GM03348 (cell line): ENCODE results near the gene SPSB2.
A peak's percentile ranks its signal among the peaks of the same experiment; 100 is the strongest.
"Not testable (repeated sequence)": the region's sequence is repeated elsewhere in the genome, so short reads cannot be mapped to it uniquely, and the experiment has no call there.

ENCODE experiments used
- DNase-seq: peaks from one replicate; pipeline ENCODE4 v3.0.0; 2012; ENCODE audit warnings: low spot score

The SPSB2 gene, protein sequence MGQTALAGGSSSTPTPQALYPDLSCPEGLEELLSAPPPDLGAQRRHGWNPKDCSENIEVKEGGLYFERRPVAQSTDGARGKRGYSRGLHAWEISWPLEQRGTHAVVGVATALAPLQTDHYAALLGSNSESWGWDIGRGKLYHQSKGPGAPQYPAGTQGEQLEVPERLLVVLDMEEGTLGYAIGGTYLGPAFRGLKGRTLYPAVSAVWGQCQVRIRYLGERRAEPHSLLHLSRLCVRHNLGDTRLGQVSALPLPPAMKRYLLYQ

DNA sequence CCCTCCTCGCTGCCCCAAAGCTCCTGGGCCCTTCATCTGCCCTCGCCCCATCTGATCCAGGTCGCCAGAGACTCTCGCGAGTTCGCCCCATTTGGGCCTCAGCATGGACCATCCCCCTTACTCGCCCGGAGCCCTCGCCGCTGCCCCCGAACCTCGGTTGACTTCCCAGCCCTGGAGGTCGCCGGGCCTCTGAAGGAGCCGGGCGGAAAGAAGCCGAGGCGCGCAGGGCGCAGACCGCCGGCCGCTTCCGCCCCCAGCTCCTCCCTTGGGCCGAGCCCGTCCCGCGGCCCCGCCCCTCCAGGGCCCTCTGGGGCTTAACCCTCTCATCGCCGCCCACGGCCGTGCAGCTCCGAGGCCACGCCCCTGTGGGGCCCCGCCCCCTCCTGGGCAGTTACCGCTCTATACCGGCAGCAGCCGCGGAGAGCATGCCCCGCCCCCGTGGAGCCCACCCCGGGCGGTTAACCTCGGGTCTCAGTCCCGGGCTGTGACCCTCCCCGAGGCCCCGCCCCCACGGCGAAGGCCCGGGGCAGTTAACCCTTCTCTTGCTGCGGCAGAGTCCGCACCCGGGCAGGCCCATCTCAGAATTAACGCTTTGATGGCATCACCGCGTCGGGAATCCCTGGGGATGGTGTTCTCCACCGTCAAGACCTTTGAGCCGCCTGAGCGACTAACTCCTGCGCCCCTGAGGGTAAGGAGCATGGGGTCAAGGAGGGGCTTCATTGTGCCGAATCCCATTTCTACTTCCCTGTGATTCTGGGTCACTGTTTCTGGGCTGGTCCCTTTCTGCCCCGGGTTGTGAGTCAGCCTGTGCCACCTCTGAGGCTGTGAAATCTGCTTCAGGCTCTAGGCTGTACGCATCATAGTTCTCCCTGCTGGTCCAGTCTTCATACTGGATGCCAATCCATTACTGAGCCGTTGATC, at the start of gene SPSB2:
SPSB2 (minus strand) TSS at position 210 of the 921 bp plus-strand sequence. CDS start 402 bp downstream, outside the sequence.
- DNase-seq: peak; percentile 98

DNA sequence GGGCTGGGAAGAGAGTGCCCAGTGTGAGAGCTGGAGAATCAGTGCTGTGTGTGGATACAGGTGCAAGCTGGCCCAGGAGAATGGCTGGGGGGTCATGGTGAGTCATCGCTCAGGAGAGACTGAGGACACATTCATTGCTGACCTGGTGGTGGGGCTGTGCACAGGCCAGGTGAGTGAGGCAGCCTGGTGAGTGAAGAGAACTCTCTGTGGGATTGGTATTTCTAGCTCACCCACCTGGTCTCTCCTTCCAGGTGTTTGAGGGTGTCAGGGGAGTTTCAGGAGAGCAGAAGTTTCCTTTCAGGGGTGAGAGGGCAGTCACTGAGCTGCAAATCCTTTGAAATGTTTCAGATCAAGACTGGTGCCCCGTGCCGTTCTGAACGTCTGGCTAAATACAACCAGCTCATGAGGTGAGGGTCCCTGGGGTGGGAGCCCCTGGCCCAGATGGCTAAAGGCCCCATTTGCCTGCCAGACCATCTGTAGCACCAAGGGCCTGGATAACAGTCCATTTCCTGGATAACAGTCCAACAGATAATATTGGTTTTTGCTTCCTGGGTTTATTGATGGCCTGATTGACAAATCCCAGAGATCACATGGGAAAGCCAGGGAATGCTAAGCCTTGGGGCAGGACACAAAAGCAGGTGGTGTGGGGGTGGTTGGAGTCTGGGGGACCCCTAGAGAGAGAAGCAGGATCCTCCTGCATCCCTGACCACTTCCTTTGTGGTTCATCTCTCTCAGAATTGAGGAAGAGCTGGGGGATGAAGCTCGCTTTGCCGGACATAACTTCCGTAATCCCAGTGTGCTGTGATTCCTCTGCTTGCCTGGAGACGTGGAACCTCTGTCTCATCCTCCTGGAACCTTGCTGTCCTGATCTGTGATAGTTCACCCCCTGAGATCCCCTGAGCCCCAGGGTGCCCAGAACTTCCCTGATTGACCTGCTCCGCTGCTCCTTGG, 49.2 kb upstream of the SPSB2 start:
- DNase-seq: no peak

DNA sequence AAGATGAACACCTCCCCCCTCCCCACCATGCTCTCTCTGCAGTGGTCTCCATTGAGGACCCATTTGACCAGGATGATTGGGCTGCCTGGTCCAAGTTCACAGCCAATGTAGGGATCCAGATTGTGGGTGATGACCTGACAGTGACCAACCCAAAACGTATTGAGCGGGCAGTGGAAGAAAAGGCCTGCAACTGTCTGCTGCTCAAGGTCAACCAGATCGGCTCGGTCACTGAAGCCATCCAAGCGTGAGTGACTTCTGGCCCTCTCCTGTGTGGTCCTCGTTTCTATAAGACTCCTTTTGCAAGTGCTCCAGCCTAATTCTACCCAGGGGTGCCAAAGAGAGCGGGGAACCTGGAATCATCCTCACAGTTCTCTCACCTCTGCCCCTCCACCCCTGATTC, 48.4 kb upstream of the SPSB2 start:
- no peak for DNase-seq

DNA sequence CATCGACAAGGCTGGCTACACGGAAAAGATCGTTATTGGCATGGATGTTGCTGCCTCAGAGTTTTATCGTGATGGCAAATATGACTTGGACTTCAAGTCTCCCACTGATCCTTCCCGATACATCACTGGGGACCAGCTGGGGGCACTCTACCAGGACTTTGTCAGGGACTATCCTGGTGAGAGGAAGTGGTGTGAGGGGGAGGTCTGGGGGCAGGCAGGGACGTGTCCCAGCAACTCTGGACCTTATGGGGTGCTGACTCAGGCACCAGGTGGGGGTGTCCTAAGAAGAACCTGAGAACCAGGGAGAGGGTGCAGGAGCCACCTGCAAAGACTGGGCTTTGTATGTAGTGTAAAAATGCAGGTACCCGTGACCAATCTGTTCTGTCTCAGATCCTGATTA, 46.5 kb upstream of the SPSB2 start:
- DNase-seq: no peak

DNA sequence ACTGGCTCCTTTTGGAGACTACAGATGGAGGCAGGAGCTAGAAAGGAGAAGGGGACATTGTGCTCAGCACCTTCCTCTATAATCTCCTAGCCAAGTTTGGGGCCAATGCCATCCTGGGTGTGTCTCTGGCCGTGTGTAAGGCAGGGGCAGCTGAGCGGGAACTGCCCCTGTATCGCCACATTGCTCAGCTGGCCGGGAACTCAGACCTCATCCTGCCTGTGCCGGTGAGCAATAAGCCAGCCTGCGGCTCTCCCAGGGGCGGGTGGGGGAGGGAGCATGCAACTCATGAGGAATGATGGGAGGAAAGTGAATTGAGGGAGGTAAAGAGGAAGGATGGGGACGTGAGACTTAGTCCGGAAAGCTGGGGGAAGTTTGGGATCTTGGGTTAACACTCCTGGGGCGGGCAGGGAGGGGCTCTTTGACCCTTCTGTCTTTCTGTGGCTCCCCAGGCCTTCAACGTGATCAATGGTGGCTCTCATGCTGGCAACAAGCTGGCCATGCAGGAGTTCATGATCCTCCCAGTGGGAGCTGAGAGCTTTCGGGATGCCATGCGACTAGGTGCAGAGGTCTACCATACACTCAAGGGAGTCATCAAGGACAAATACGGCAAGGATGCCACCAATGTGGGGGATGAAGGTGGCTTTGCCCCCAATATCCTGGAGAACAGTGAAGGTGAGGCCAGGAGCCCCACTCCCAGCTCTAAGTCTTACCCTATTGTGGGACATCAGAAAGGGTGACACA, 44.6 kb upstream of the SPSB2 start:
- DNase-seq: no peak

DNA sequence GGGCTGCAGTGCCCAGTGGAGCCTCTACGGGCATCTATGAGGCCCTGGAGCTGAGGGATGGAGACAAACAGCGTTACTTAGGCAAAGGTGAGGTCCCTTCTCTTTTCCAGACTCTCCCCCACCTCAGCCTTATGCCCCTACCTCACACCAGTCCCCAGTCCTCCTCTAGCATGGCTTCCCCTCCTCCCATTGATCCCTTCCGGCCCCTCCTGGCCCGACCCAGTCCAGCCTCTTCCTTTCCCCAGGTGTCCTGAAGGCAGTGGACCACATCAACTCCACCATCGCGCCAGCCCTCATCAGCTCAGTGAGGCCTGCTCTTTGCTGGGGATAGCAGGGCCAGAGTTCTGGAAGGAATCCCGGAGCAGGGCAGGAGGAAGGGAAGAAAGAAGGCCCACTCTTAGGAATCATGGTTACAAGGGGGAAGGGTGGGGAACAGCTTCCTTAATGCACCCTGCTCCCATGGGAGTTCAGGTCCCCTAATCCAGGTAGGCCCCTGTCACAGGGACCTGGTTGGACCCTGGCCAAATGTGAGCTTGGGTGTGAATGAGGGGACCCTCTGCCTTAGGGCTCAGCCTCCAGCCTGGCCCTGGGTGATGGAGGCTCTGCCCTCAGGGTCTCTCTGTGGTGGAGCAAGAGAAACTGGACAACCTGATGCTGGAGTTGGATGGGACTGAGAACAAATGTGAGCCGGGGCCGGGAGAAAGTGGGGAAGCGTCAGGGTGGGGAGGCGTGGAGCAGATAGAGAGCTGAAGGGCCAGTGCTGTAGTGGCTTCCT, 43.5 kb upstream of the SPSB2 start:
- no peak for DNase-seq

DNA sequence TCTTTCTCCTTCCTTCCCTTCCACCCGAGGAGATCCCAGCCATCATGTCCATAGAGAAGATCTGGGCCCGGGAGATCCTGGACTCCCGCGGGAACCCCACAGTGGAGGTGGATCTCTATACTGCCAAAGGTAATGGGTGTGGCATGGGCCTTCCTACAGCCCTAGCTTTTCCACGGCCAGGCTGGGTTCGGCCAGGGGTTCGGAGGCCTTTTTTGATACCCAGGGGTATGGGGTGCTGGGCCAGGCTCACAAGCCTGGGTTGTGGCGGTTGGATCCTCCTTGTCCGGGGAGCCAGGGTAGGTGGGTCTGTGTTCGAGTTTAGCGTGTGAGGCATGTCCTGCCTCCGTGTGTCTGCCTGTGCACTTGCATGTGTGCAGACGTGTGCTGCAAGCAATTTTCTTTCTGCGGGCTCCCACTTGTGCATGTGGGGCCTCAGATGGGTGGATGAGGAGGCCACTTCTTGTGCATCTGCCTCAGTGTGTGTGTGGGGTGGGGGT, 42.7 kb upstream of the SPSB2 start:
- no peak for DNase-seq

DNA sequence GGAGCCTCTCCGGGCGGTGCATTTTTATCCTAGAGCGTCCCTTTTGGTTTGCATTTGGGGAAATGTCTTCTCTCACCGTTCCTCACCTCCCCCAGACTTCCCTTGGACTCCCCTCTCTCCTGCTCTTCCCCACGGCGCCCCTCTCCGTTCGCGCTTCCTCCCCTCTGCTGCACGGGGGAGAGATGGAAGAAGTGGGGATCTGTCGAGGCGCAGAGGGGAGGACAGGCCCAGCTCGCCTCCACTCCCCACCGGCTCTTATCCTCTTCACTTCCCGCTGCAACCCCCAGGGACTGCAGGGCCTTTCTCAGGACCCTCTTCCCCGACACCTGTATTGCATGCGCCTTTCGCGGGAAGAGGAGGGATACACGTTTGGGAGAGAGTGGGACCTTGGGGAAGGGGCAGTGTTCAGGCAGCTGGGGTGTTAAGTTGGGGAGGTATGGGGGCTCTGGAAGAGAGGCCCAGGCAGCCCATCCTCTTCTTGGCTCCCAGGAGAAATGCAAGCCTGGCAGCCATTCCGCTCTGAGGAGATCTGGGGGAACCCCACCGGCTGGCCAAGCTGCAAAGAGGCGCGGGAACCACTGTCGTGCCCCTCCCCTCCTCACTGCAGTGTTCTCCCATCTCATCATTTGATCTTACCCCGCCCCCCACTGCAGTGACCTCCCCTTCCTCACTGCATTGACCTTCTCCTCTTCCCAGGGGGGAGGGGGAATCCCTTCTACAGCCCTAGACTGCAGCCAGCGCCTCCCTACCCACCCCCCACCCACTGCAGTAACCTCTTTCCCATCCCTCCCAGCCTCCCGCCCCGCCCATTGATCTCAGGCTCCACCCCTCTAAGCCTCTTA, 42.1 kb upstream of the SPSB2 start:
- DNase-seq: no peak

DNA sequence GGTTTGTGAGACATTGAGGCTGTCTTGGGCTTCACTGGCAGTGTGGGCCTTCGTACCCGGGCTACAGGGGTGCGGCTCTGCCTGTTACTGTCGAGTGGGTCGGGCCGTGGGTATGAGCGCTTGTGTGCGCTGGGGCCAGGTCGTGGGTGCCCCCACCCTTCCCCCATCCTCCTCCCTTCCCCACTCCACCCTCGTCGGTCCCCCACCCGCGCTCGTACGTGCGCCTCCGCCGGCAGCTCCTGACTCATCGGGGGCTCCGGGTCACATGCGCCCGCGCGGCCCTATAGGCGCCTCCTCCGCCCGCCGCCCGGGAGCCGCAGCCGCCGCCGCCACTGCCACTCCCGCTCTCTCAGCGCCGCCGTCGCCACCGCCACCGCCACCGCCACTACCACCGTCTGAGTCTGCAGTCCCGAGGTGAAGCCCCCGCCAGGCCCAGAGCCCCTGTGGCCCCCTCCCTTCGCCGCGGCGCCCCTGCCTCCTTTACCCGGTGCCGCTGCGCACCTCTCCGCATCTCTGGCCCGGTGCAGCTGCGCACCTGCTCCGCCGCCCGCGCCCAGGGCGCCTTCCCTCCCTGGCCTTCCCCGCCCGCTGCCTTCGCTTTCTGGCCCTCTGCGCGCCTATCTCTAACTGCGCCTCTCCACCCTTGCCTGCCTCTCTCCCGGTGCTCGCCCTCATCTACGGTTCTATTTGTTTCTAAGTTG, 41.3 kb upstream of the SPSB2 start, which contains the start of gene ENO2:
ENO2 (plus strand) TSS at position 335 of the 701 bp plus-strand sequence. CDS start 1,253 bp downstream, outside the sequence.
- peak; percentile 83 for DNase-seq

DNA sequence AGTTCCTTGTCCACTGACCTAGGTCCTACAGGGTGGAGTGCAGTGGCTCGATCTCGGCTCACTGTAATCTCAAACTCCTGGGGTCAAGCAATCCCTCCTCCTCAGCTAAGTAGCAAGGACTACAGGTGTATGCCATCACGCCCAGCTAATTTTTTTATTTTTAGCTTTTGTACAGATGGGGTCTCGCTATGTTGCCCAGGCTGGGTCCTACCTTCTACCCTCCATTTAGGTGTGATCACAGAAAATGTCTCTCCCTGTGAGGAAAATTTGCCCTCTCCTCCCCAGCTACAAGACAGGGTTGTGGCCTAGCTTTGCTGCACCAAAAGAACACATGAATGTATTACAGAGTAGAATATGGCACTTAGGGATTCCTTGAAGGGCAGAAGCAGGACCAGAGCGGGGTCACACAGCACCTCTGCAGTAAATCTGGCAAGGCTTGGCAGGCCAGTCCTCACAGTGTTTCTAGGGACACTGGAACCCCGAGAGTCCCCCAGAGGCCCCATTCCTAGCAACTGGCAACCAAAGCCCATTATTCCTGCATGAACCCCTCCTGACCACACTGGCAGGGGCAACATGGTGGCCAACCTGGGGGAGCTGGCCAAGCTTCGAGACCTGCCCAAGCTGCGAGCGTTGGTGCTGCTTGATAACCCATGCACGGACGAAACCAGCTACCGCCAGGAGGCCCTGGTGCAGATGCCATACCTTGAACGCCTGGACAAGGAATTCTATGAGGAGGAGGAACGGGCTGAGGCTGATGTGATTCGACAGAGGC, 39.2 kb upstream of the SPSB2 start:
- no peak for DNase-seq

DNA sequence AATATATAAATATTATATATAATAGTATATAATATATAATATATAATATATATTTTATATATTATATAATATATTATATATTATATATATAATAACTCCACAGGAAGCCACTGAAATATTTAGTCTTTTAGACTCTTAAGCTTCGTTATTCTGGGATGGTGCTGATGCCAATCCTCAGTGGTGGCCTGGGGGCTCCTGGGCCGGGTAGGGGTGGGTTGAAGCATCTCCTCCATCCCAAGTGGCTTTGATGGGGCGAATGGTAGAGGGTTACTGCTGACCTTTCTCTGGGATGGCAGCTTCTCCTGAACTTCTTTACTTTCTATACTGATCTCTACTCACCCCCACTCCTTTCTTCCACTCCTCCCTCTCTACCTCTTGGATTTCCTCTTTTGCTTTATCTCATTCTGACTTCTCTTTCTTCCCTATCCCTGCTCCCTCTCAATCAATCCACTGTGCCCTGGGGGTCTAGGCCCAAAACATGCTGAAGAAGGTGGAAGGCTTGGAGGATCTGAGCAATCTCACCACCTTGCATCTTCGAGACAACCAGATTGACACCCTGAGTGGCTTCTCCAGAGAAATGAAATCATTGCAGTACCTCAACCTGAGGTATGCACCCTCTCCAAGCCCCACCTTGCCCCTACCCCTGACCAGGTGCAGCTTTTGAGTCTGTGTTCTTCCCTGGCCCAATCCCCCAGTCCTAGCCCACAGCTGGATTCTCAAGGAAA, 36.5 kb upstream of the SPSB2 start:
- DNase-seq: no peak

DNA sequence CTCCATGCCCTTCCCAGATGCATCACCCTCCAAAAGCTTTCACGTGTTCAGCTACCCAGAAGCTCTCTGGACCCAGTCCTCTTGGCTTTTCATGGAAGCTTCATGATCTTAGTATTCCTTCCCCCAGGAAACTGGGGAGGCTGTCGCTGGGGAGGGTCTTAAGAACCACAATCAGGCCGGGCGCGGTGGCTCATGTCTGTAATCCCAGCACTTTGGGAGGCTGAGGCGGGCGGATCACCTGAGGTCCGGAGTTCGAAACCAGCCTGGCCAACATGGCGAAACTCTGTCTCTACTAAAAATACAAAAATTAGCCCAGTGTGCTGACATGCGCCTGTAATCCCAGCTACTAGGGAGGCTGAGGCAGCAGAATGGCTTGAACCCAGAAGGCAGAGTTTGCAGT, 35.0 kb upstream of the SPSB2 start:
- not testable (repeated sequence) for DNase-seq

DNA sequence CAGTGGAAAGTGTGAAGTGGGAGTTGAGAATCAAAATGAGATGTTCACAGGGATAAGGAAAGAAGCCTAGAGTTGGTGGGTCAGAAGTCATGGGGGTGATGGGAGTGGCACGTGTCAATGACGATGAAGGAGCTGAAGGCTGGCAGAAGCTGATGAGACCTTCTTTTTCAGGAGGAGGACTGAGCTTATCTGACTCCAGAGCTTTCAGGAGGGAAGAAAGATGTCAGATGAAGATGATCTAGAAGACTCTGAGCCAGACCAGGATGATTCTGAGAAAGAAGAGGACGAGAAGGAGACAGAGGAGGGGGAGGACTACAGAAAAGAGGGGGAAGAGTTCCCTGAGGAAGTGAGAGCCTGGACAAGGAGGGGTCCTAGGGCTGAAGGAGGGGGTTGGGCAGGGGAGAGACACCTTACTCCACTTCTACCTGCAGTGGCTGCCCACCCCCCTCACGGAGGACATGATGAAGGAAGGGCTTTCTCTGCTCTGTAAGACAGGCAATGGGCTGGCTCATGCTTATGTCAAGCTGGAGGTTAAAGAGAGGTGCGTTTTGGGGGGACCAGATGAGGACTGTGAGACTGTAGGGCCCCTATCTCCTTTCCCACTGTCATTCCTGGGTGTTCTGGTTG, 32.4 kb upstream of the SPSB2 start:
- no peak for DNase-seq

DNA sequence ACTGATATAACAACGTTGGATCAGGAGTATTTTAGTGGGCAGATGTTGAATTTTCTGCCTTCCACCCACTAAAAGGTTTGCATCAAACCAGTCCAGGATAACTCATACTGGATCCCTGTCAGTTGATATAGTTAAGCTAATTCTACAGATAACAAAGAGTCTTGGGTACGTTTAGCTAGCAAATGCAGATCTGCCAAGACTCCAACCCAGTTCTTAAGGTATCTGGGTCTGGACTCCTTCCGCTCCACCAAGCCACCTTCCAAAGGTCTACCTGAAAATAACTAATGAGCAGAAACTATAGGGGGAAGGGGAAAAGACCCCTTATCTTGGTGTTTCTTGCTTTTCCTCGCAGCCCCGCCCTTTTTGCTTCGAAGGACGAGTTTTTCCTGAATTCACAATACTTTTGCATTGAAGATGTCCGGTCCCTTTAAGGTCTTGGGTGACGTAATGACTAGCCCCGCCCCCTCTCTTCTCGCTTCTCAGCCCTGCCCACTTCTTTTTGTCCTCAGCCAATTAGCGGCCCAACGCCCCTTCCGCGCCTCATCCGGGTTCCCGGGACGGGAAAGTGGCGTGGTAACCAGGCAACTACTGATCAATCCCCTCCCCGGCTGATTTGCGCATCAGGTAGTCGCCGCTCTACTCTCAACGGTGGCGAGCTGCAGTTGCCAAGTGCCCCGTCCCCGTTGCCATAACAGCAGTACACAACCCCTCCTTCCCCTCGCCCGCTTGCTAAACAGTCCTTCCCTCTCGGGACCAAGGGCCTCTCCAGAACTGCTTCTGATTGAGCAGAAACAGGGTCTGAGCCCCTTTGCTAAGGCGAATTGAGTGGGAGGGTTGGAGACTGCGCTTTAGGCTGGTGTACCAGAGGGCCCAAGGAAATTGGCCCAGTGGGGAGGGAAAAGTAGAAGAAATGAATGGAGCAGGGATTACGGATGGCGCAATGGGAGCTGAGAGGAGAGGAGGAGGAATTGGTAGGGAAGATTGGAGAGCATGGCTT, 31.5 kb upstream of the SPSB2 start, which contains the start of gene LRRC23:
LRRC23 (plus strand) TSS at position 543 of the 997 bp plus-strand sequence. CDS start 812 bp downstream, outside the sequence.
- DNase-seq: peak; percentile 89

DNA sequence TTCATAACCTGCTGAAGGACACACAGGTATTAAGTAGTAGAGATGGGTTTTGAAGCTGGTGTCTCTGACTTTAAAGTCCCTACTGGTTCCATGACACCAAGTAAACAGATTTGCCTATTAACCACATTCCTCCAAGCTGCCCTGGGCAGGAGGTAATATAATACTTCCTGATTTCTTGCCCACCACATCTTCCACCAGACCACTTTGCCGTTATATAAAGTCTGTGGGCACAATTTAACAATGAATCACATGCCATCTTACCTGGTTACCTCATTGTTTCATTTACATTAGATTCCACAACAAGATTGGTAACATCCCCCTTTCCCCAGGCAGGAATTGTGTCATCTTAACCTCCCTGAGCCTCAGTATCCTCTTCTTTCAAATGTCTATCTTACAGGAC, 30.6 kb upstream of the SPSB2 start:
- no peak for DNase-seq
